Uterus (tissue), 4 donors: Measurements from ENCODE around the gene MRAP. TPM values are rescaled to one million over a fixed set of nuclear protein-coding genes. Genes with fewer than 3 reads are reported as not detected.

ENCODE experiments used
- DNase-seq, 2 donors: peaks; one replicate each; pipeline ENCODE4 v3.0.0-alpha.2; 2019 to 2020
- H3K27ac ChIP-seq, 2 donors: fragments of 200-600 bp; sonication (generic); 1 replicate in 1 of 2; 2 replicates in 1 of 2; pipeline ENCODE4 v1.5.1; 2016 to 2018
- H3K27me3 ChIP-seq, 2 donors: fragments of 200-600 bp; sonication (generic); one replicate each; pipeline ENCODE4 v1.5.1; 2018 to 2019; ENCODE audit warnings: control low read depth in 1 of 2
- H3K36me3 ChIP-seq, 2 donors: fragments of 200-600 bp; sonication (generic); one replicate each; pipeline ENCODE4 v1.5.1; 2019; ENCODE audit warnings: control low read depth in 1 of 2
- H3K4me1 ChIP-seq, 2 donors: fragments of 200-600 bp; sonication (generic); one replicate each; pipeline ENCODE4 v1.5.1; 2018 to 2019; ENCODE audit warnings: control low read depth in 1 of 2
- H3K4me3 ChIP-seq, 2 donors: fragments of 200-600 bp; sonication (generic); 1 replicate in 1 of 2; 2 replicates in 1 of 2; pipeline ENCODE4 v1.5.1; 2018 to 2019; ENCODE audit warnings: mild to moderate bottlenecking in 1 of 2
- H3K9me3 ChIP-seq, 2 donors: fragments of 200-600 bp; sonication (generic); one replicate each; pipeline ENCODE4 v1.5.1; 2019; ENCODE audit warnings: control low read depth in 1 of 2
- POLR2A ChIP-seq, 2 donors: fragments of 450-650 bp; IDR thresholded peaks; one replicate each; pipeline ENCODE4 v1.6.1; 2016; ENCODE audit warnings: antibody characterized with exemption in 2 of 2, mild to moderate bottlenecking in 1 of 2, moderate library complexity in 1 of 2
- intact Hi-C: fragments of 100-400 bp; cut with DNase I; formaldehyde crosslinking; loops from one replicate; pipeline ENCODE4 v1.15.1; 2023; ENCODE audit warnings: low total_unique reads
- total RNA-seq, 4 donors: library from RNA; depleted of rRNA in 3 of 4; stranded (reverse); fragments of >200 nt in 3 of 4; gene quantifications; one replicate each; pipeline versions ENCODE4 v1.1.0 to v1.2.4, GENCODE V29; 2014 to 2023
- TF ChIP-seq, protein P1 (sequence below), 4 experiments: fragments of 200-600 bp in 2 of 4; fragments of 450-650 bp in 2 of 4; sonication (generic) in 2 of 4; IDR thresholded peaks; one replicate each; pipeline ENCODE4 v1.5.1; 2016 to 2019; ENCODE audit warnings: antibody characterized with exemption in 4 of 4, mild to moderate bottlenecking in 2 of 4, moderate library complexity in 1 of 4
- donor health status: DM: yes; HTN: yes; CAD: no.

Gene MRAP
- total RNA-seq, 4 donors from 2014 or later = not detected

DNA sequence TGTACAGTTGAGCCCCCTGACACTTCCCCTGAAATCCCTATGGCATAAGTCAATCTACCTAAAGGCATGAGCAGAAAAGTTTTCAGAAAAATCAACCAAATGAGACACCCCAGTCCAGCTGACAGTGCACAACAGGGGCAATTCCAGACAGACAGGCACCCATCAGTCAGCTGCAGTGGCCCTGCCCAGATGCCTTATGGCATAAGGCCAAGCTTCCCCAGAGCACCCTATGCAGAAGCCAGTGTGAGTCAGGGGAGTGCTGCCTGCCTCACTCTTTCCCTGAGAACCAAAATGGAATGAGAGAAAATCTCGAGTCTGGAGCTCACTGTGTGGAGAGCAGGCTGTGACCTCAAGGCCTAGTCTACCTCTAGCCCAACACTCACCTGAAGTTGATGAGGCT is 38.1 kb downstream of the MRAP start:
- Histone ChIP-seq H3K4me3 (no peak overlapping the region), H3K4me1 (no peaks in the 10 kb centered on the region), H3K27ac (no peak overlapping the region), H3K27me3 (no peaks in the 10 kb centered on the region), H3K36me3 (no peaks in the 10 kb centered on the region), H3K9me3 (no peaks in the 10 kb centered on the region)
- intact Hi-C loops = no loop called here
- TF ChIP-seq, protein P1, sequence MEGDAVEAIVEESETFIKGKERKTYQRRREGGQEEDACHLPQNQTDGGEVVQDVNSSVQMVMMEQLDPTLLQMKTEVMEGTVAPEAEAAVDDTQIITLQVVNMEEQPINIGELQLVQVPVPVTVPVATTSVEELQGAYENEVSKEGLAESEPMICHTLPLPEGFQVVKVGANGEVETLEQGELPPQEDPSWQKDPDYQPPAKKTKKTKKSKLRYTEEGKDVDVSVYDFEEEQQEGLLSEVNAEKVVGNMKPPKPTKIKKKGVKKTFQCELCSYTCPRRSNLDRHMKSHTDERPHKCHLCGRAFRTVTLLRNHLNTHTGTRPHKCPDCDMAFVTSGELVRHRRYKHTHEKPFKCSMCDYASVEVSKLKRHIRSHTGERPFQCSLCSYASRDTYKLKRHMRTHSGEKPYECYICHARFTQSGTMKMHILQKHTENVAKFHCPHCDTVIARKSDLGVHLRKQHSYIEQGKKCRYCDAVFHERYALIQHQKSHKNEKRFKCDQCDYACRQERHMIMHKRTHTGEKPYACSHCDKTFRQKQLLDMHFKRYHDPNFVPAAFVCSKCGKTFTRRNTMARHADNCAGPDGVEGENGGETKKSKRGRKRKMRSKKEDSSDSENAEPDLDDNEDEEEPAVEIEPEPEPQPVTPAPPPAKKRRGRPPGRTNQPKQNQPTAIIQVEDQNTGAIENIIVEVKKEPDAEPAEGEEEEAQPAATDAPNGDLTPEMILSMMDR (IDR thresholded peaks at IDR 0.05) = no peak
- no peak for TF ChIP-seq POLR2A (IDR thresholded peaks at IDR 0.05)
- no peak for DNase-seq

DNA sequence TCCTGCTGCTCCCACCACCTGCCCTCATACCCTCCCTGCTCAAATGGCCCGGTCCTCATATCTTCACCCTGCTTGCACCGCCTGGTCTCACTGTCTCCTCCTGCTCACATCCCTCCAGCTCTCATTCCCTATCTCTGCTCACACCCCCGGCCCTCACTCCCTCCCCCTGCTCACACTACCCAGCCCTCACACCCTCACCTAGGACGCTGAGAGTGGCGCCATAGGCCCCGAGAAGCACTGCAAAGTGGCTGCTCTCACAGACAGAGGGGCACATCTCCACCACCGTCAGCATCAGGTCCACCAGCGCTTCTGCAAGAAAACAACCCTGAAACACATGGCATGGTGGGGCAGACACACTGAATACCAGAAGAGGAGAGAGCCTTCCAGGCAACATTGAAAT is 38.6 kb downstream of the MRAP start:
- no peak for DNase-seq
- H3K36me3 ChIP-seq = no peaks in the 10 kb centered on the region
- no peaks in the 10 kb centered on the region for H3K9me3 ChIP-seq
- H3K27me3 ChIP-seq = no peaks in the 10 kb centered on the region
- H3K4me3 ChIP-seq = no peak overlapping the region
- intact Hi-C loops = no loop called here
- no peaks in the 10 kb centered on the region for H3K4me1 ChIP-seq
- H3K27ac ChIP-seq = no peak overlapping the region
- TF ChIP-seq POLR2A (IDR thresholded peaks at IDR 0.05) = no peak
- TF ChIP-seq, protein P1 (IDR thresholded peaks at IDR 0.05) = no peak

DNA sequence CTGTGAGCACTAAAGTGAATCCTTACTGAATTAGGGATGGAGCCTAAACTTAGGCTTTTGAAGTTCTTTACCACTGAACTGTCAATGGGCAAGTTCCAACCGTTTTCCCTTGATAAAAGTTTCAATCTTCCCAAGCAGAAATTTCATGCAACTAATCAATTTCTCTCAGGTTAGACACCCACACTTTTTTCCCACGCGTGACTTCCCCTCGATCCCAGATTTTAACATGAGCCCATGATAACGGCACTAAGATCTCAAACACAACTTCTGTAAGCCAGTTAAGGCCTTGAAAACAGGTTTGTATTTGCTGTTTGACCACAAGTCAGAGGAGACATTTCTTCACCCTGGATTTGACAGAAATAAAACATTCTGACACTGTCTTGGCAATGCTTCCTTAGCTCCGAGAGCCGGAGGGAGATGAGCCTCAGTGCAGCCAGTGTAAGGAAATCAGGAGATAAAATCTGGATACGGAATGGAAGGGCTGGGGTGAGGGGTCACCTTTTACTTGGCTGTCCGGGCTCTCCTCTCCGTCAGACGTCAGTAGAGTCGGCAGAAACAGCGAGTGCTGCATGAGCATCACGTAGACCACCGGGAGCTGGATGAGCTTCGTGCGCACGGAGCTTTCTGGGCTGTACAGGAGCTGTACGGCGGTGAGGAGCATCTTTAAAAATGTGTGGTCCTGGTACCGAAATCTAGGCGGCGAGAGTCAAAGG is 39.7 kb downstream of the MRAP start:
- no peak for TF ChIP-seq POLR2A (IDR thresholded peaks at IDR 0.05)
- TF ChIP-seq, protein P1 (IDR thresholded peaks at IDR 0.05) = no peak
- H3K4me1 ChIP-seq = no peaks in the 10 kb centered on the region
- no peaks in the 10 kb centered on the region for H3K27me3 ChIP-seq
- no peak for DNase-seq
- no peak overlapping the region for H3K27ac ChIP-seq
- intact Hi-C loops = no loop called here
- H3K9me3 ChIP-seq = no peaks in the 10 kb centered on the region
- H3K36me3 ChIP-seq = no peaks in the 10 kb centered on the region
- H3K4me3 ChIP-seq = no peak overlapping the region

DNA sequence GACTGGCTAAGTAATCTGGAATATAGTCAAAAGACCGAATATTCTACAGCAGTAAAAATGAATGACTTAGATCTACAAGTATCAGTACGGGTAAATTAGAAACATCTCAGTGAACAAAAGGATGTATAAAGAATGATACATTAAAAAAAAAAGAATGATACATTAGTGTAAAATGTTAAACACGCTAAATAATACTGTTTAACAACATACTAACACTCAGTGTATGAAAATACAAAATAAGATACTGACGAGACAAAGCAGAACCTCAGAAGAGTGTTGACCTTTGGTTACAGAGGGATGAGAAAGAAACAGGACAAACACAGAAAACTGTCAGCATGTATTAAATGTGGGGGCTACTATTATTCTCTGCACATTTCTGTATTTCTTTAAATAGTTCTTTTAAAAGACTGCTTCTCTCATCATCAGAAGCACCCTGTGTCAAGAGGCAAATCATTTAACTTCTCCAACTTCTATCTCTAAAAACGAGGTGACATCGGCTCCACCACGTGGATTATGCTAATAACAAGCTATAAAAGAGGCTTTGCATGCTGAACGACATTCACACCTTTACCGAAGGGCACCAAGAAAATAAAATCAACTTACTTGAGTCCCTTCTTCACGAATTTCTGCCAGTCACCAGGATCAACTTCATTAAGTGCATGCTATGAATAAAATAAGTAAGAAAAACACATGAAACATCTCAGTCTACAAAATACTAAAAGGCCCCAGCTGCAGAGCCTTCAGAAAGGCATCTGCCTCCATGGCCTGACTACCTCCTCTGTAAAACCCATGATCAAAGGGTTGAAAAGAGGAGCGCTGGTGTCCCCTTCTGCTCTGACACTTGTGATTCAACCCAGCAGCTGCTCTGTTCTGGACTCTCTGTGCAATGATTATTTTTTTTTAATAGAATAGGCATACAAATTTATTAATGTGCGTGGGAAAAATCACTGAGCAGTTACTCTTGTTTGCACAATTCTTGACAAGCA is 42.5 kb downstream of the MRAP start:
- no peaks in the 10 kb centered on the region for H3K36me3 ChIP-seq

More for the DNA sequence above, 42.5 kb downstream of the MRAP start:
- no peaks in the 10 kb centered on the region for H3K27me3 ChIP-seq
- no peaks in the 10 kb centered on the region for H3K4me1 ChIP-seq
- H3K9me3 ChIP-seq = peaks cover 0 to 15% of the 10 kb centered on the region in 2 donors
- TF ChIP-seq, protein P1 (IDR thresholded peaks at IDR 0.05) = no peak
- no peak for TF ChIP-seq POLR2A (IDR thresholded peaks at IDR 0.05)
- no peak for DNase-seq
- H3K4me3 ChIP-seq = no peak overlapping the region
- intact Hi-C loops = no loop called here
- H3K27ac ChIP-seq = no peak overlapping the region
